Small intestine (tissue), 7 donors: ENCODE results near the gene METTL13. TPM values are rescaled to one million over a fixed set of nuclear protein-coding genes. Genes with fewer than 3 reads are reported as not detected.

Experiments used
- DNase-seq, 2 donors: peaks; one replicate each; pipeline versions ENCODE4 v3.0.0 to v3.0.0-alpha.2; 2013
- FAIRE-seq: peaks from 2 replicates; lab custom pipeline; 2012; peaks lifted over from hg19 to GRCh38; lab: Jason Lieb, UNC
- H3K27ac ChIP-seq, 3 donors: one replicate each; pipeline ENCODE4 v1.5.1; 2013; ENCODE audit warnings: low read length in 2 of 3, mild to moderate bottlenecking in 2 of 3, control low read depth in 1 of 3, inconsistent platforms in 1 of 3, low read depth in 1 of 3, moderate library complexity in 1 of 3
- H3K27me3 ChIP-seq, 3 donors: one replicate each; pipeline ENCODE4 v1.6.1; 2013; ENCODE audit warnings: low read length in 3 of 3, inconsistent platforms in 1 of 3; ENCODE audit not compliant: control insufficient read depth in 3 of 3, insufficient read depth in 3 of 3
- H3K36me3 ChIP-seq, 3 donors: one replicate each; pipeline ENCODE4 v1.6.1; 2013; ENCODE audit warnings: low read length in 3 of 3, inconsistent platforms in 1 of 3, low read depth in 1 of 3, mild to moderate bottlenecking in 1 of 3, moderate library complexity in 1 of 3; ENCODE audit not compliant: control insufficient read depth in 3 of 3, insufficient read depth in 2 of 3
- H3K4me1 ChIP-seq, 3 donors: one replicate each; pipeline ENCODE4 v1.6.1; 2013; ENCODE audit warnings: low read length in 2 of 3, inconsistent platforms in 1 of 3, low read depth in 1 of 3, mild to moderate bottlenecking in 1 of 3, moderate library complexity in 1 of 3; ENCODE audit not compliant: control insufficient read depth in 3 of 3, insufficient read depth in 2 of 3
- H3K4me3 ChIP-seq, 3 donors: one replicate each; pipeline ENCODE4 v1.5.1; 2013; ENCODE audit warnings: low read length in 3 of 3, control low read depth in 1 of 3, inconsistent platforms in 1 of 3, low read depth in 1 of 3, mild to moderate bottlenecking in 1 of 3, moderate library complexity in 1 of 3
- H3K9me3 ChIP-seq, 2 donors: one replicate each; pipeline ENCODE4 v1.6.1; 2013; ENCODE audit warnings: low read depth in 1 of 2, low read length in 1 of 2; ENCODE audit not compliant: control insufficient read depth in 2 of 2, insufficient read depth in 1 of 2
- whole genome bisulfite sequencing, 3 donors: extraction: QIAGEN DNeasy Blood & Tissue Kit; methylation state at CpG; one replicate each; pipeline ENCODE4 v1.1.7; 2013; 5-methylcytosine and 5-hydroxymethylcytosine counted together
- polyA plus RNA-seq, 4 donors: library from polyadenylated mRNA; stranded (reverse) in 3 of 4; unstranded in 1 of 4; fragments of 200-250 nt in 3 of 4; fragments of 120-200 nt in 1 of 4; gene quantifications; one replicate each; pipeline versions ENCODE4 v1.2.1 to v1.2.3, GENCODE V29; 2013
- donor health status: healthy with polysubstance abuse.
- donor health status: control.
- donor health status: control.
- donor health status: Bipolar disorder and iron deficiency.
- donor health status: healthy.

METTL13 gene
- polyA plus RNA-seq, 4 donors, result 15.7 to 31.2 (median 20.5) TPM

DNA sequence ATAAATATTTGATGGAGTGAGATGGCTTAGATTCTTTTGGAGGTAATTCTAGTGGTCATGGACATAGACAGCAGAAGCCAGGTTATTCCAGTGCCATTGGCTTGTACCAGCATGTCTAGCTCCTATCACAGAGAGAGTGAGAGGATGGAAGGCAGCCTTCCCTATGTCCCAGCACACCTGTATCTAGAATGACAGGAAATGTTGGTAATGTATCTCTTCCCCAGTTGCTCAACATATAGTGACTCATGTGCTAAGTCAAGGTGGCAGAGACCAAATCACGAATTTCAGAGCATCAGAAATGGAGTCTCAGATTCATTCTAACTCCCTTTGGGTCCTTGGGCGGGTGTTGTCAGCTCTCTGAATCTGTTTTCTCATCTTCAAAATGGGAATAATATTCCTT is 28.4 kb downstream of the METTL13 start:
- Histone ChIP-seq H3K36me3 (no peaks in the 10 kb centered on the region), H3K4me3 (no peak overlapping the region), H3K27ac (no peak overlapping the region), H3K27me3 (no peaks in the 10 kb centered on the region), H3K4me1 (no peaks in the 10 kb centered on the region), H3K9me3 (no peaks in the 10 kb centered on the region)
- DNase-seq (no peak), FAIRE-seq (no peak)
- WGBS, 3 donors, result 82 to 85% (median 84%) methylated on average over 2 of the region's 2 CpGs

DNA sequence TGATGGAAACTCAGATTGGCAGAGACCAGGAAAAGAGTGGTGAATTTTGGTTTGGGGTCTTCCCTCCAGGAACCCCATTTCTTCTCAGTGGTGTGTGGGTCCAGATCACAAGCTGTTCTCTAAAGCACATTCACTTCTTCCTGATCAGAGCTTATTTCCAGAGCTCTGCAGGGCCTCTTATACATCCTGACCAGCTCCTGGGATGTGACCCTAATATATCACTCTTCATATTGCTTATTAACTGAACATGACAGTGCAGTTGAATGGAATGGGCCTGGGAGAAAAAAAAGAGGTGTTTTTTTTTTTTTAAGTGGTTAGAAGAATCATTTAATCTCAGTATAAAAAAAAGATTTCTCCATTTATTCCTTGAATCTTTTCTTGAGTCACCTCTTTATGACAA is 30.2 kb downstream of the METTL13 start:
- no peak for DNase-seq
- FAIRE-seq, result no peak
- H3K9me3 ChIP-seq, result no peaks in the 10 kb centered on the region

GRCh38 chr1:171814692-171815091 is 33.2 kb downstream of the METTL13 start:
- WGBS, 3 donors, result 60 to 90% (median 82%) methylated on average over 2 of the region's 2 CpGs
- Histone ChIP-seq H3K4me1 (no peaks in the 10 kb centered on the region), H3K9me3 (no peaks in the 10 kb centered on the region), H3K27ac (no peak overlapping the region), H3K27me3 (no peaks in the 10 kb centered on the region), H3K36me3 (no peaks in the 10 kb centered on the region), H3K4me3 (no peak overlapping the region)
- FAIRE-seq (no peak), DNase-seq (no peak)

More for the DNA sequence above, 30.2 kb downstream of the METTL13 start:
- Histone ChIP-seq H3K36me3 (no peaks in the 10 kb centered on the region), H3K27me3 (no peaks in the 10 kb centered on the region), H3K27ac (no peak overlapping the region), H3K4me3 (no peak overlapping the region), H3K4me1 (no peaks in the 10 kb centered on the region)

GRCh38 chr1:171816300-171816901 is 34.9 kb downstream of the METTL13 start:
- no peaks in the 10 kb centered on the region for H3K27me3 ChIP-seq
- H3K36me3 ChIP-seq, result no peaks in the 10 kb centered on the region
- H3K4me3 ChIP-seq, result no peak overlapping the region
- FAIRE-seq (no peak), DNase-seq (no peak)
- H3K9me3 ChIP-seq, result no peaks in the 10 kb centered on the region
- no peaks in the 10 kb centered on the region for H3K4me1 ChIP-seq
- 85 to 90% (median 87%) methylated on average over 3 of the region's 3 CpGs for WGBS, 3 donors
- no peak overlapping the region for H3K27ac ChIP-seq

DNA sequence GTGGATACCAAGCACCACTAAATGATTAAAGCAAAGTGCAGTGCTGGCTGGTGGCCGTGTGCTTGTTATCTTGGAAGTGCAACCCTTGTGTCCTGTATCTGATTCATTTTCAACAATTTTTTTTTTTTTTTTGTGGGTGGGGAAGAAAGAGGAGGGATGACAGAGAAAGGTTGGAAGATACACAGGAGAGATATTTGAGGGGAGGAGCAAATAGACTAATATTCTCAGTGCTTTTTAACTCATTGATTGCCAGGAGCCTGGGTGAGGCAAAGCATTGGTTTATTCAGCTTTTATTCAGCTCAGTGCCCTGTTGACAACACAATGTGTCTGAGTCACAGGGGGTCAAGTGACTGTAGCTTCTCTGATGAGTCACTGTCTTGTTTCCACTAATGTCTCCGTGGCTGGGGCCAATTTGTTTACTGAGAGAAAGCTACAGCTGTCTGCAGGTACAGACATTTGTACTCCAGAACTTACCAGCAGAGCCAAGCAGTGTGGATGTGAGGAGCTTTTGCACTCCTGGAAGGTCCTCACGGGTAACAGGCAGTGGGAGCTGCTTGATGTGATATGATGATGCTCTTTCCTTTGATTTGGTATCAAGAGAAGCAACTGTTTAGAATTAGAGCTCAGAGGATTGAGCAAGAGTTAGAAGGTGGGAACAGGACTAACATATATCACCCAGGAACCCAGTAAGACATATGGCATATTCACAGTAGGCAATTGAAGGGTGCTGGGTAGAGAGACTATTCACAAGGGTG is 36.2 kb downstream of the METTL13 start:
- no peaks in the 10 kb centered on the region for H3K27me3 ChIP-seq
- H3K4me3 ChIP-seq, result no peak overlapping the region
- DNase-seq, result no peak
- H3K27ac ChIP-seq, result no peak overlapping the region
- no peaks in the 10 kb centered on the region for H3K4me1 ChIP-seq
- no peaks in the 10 kb centered on the region for H3K9me3 ChIP-seq
- FAIRE-seq, result no peak
- 20 to 35% (median 34%) methylated on average over 3 of the region's 3 CpGs for WGBS, 3 donors
- H3K36me3 ChIP-seq, result no peaks in the 10 kb centered on the region

- no peak for DNase-seq
- 47 to 52% (median 50%) methylated on average over 2 of the region's 2 CpGs for WGBS, 3 donors
- H3K27me3 ChIP-seq, result no peaks in the 10 kb centered on the region
Measured at GRCh38 chr1:171819946-171820345, 38.5 kb downstream of the METTL13 start.

GRCh38 chr1:171826973-171827372 is 45.5 kb downstream of the METTL13 start:
- Histone ChIP-seq H3K36me3 (no peaks in the 10 kb centered on the region), H3K4me3 (no peak overlapping the region), H3K4me1 (no peaks in the 10 kb centered on the region), H3K27me3 (no peaks in the 10 kb centered on the region), H3K27ac (no peak overlapping the region), H3K9me3 (peaks cover 1 to 15% of the 10 kb centered on the region in 2 donors)
- 34 to 89% (median 86%) methylated on average over 1 of the region's 1 CpG for WGBS, 3 donors
- DNase-seq, result no peak
- no peak for FAIRE-seq

More at GRCh38 chr1:171819946-171820345, 38.5 kb downstream of the METTL13 start:
- H3K4me1 ChIP-seq, result no peaks in the 10 kb centered on the region
- H3K9me3 ChIP-seq, result no peaks in the 10 kb centered on the region
- H3K36me3 ChIP-seq, result no peaks in the 10 kb centered on the region
- H3K4me3 ChIP-seq, result no peak overlapping the region
- FAIRE-seq, result no peak
- no peak overlapping the region for H3K27ac ChIP-seq

- no peaks in the 10 kb centered on the region for H3K4me1 ChIP-seq
- peaks cover 1 to 15% of the 10 kb centered on the region in 2 donors for H3K9me3 ChIP-seq
- no peaks in the 10 kb centered on the region for H3K27me3 ChIP-seq
- FAIRE-seq (no peak), DNase-seq (no peak)
- 89 to 95% (median 90%) methylated on average over 11 of the region's 11 CpGs for WGBS, 3 donors
- no peaks in the 10 kb centered on the region for H3K36me3 ChIP-seq
- H3K4me3 ChIP-seq, result no peak overlapping the region
- H3K27ac ChIP-seq, result no peak overlapping the region
Measured at GRCh38 chr1:171828794-171829193, 47.3 kb downstream of the METTL13 start.
